ENCODE data around the gene SERPINB4.

- TF ChIP-seq, protein P1, sequence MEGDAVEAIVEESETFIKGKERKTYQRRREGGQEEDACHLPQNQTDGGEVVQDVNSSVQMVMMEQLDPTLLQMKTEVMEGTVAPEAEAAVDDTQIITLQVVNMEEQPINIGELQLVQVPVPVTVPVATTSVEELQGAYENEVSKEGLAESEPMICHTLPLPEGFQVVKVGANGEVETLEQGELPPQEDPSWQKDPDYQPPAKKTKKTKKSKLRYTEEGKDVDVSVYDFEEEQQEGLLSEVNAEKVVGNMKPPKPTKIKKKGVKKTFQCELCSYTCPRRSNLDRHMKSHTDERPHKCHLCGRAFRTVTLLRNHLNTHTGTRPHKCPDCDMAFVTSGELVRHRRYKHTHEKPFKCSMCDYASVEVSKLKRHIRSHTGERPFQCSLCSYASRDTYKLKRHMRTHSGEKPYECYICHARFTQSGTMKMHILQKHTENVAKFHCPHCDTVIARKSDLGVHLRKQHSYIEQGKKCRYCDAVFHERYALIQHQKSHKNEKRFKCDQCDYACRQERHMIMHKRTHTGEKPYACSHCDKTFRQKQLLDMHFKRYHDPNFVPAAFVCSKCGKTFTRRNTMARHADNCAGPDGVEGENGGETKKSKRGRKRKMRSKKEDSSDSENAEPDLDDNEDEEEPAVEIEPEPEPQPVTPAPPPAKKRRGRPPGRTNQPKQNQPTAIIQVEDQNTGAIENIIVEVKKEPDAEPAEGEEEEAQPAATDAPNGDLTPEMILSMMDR (IDR thresholded peaks at IDR 0.05) = no peak
- TF ChIP-seq POLR2AphosphoS5 (IDR thresholded peaks at IDR 0.05) = no peak
- TF ChIP-seq EP300 (IDR thresholded peaks at IDR 0.05) = no peak
- no peak for TF ChIP-seq POLR2A (IDR thresholded peaks at IDR 0.05)
These were observed 26.2 kb downstream of the SERPINB4 start for GRCh38 chr18:63617915-63618234.

Measured in suprapubic skin (tissue), 4 donors.